GM19351 (cell line): ENCODE data around the gene TGFA.
A peak's percentile ranks its signal among the peaks of the same experiment; 100 is the strongest.

Experiments
- ATAC-seq: cut with Tn5 transposase; IDR thresholded peaks from one replicate; pipeline ENCODE4 v1.9.1; 2021; ENCODE audit warnings: mild to moderate bottlenecking, moderate library complexity; ENCODE audit not compliant: unreplicated experiment

The TGFA gene

GRCh38 chr2:70525032-70525431 lies 28.6 kb downstream of the TGFA start:
- no peak for ATAC-seq

- no peak for ATAC-seq
These were observed 29.3 kb downstream of the TGFA start for GRCh38 chr2:70523996-70524965.

GRCh38 chr2:70523672-70523995 lies 30.0 kb downstream of the TGFA start:
- ATAC-seq = no peak

- ATAC-seq = no peak
These were observed 31.0 kb downstream of the TGFA start for GRCh38 chr2:70522627-70523026.

- ATAC-seq = no peak
These were observed 32.8 kb downstream of the TGFA start for GRCh38 chr2:70520825-70521224.

GRCh38 chr2:70519453-70519852 lies 34.2 kb downstream of the TGFA start:
- ATAC-seq = no peak

GRCh38 chr2:70518557-70518956 lies 35.1 kb downstream of the TGFA start:
- ATAC-seq = no peak

- no peak for ATAC-seq
These were observed 35.8 kb downstream of the TGFA start for GRCh38 chr2:70517804-70518203.

GRCh38 chr2:70516596-70516995 lies 37.0 kb downstream of the TGFA start:
- ATAC-seq = peak; percentile 99

- no peak for ATAC-seq
These were observed 37.7 kb downstream of the TGFA start for GRCh38 chr2:70515938-70516337.

GRCh38 chr2:70514612-70515055 lies 39.0 kb downstream of the TGFA start:
- ATAC-seq = no peak

- ATAC-seq = no peak
These were observed 39.9 kb downstream of the TGFA start for GRCh38 chr2:70513738-70514137.

GRCh38 chr2:70511971-70512729 lies 41.5 kb downstream of the TGFA start:
- ATAC-seq = no peak

GRCh38 chr2:70510313-70510712 lies 43.3 kb downstream of the TGFA start:
- no peak for ATAC-seq

- no peak for ATAC-seq
These were observed 44.1 kb downstream of the TGFA start for GRCh38 chr2:70509565-70509964.

GRCh38 chr2:70508711-70509462 lies 44.7 kb downstream of the TGFA start:
- no peak for ATAC-seq

- ATAC-seq = no peak
These were observed 47.8 kb downstream of the TGFA start for GRCh38 chr2:70505613-70506391.

- no peak for ATAC-seq
These were observed 48.9 kb downstream of the TGFA start for GRCh38 chr2:70504750-70505149.

GRCh38 chr2:70503896-70504295 lies 49.7 kb downstream of the TGFA start:
- no peak for ATAC-seq

- no peak for ATAC-seq
These were observed 51.9 kb downstream of the TGFA start for GRCh38 chr2:70501728-70502127.

GRCh38 chr2:70501215-70501614 lies 52.4 kb downstream of the TGFA start:
- no peak for ATAC-seq
